ENCODE data around the gene GPR34.

DNA sequence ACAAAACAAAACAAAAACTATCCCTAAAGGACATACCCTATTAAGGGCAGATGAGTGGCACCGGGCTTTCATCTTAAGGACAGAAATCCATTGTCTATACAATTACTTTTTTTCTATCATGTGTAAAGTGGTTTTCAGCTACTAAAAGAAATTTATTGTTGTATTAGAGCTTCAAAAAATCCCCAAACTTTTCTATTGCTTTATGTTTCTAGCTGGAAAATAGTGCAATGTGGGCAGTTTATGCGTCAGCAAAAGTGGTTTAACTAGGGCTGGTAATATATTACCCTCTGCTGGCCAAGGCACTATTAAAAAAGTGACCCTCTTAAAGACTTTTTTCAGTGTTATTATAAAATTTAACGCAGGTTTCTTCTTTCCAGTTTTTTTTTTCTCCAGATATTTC, 19.7 kb downstream of the GPR34 start:
- no peak for TF ChIP-seq ZNF274 (IDR thresholded peaks at IDR 0.05; ENCODE audit: low read depth, low read length)
- TF ChIP-seq YY1 (IDR thresholded peaks at IDR 0.05; ENCODE audit: insufficient read depth, insufficient read length): no peak
- TF ChIP-seq SUZ12 (IDR thresholded peaks at IDR 0.05; ENCODE audit: extremely low read depth, insufficient read depth, insufficient read length): no peak

Measured in NT2/D1 (cell line).